ENCODE results near the gene NR5A1. TPM values are rescaled to one million over a fixed set of nuclear protein-coding genes. Genes with fewer than 3 reads are reported as not detected.

Gene NR5A1
- total RNA-seq, 1 donor from 2014 or later = not detected

DNA sequence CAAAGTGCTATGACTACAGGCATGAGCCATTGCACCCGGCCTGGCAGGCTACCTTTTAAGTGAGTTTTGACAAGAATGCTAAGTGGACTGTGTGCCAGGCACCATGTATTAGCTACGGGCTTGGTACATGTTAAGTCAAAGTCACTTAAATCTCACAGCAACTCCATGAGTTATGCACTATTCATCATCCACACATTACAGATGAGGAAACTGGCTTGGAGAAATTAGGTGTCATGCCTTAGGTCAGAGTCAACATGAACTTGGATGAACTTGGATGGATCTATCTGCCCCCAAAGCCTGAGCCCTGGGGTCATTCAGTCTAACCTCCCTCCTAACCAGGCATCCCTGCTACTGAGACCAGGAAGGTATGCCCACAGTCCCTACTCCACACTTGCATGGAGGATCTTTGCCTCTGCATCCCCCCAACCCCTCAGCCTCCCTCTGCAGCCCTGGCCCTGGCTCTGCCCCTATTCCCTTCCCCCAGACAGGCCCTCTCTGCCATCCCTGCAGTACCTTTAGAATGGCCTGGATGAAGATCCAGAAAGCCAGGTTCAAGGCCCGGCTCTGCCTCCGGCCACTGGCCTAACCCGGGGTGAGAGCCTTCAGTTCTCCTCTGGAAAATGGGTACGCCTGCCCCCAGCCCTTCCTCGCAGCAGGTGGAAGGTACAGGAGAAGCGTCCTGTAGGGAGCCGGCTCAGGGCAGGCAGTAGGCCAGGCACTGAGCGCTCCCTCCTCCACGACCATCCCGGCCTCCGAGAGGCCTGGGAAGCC, 57.6 kb downstream of the NR5A1 start:
- Histone ChIP-seq H3K27me3 (ENCODE audit: low read depth) (peaks cover 55% of the 10 kb centered on the region), H3K27ac (no peak overlapping the region), H3K4me1 (no peaks in the 10 kb centered on the region), H3K4me3 (no peak overlapping the region), H3K36me3 (no peaks in the 10 kb centered on the region), H3K9me3 (no peaks in the 10 kb centered on the region)
- DNase-seq (no peak), ATAC-seq (no peak)
- intact Hi-C loops (cut with DNase I) = no loop called here
- TF ChIP-seq, protein P1, sequence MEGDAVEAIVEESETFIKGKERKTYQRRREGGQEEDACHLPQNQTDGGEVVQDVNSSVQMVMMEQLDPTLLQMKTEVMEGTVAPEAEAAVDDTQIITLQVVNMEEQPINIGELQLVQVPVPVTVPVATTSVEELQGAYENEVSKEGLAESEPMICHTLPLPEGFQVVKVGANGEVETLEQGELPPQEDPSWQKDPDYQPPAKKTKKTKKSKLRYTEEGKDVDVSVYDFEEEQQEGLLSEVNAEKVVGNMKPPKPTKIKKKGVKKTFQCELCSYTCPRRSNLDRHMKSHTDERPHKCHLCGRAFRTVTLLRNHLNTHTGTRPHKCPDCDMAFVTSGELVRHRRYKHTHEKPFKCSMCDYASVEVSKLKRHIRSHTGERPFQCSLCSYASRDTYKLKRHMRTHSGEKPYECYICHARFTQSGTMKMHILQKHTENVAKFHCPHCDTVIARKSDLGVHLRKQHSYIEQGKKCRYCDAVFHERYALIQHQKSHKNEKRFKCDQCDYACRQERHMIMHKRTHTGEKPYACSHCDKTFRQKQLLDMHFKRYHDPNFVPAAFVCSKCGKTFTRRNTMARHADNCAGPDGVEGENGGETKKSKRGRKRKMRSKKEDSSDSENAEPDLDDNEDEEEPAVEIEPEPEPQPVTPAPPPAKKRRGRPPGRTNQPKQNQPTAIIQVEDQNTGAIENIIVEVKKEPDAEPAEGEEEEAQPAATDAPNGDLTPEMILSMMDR (IDR thresholded peaks at IDR 0.05) = no peak

DNA sequence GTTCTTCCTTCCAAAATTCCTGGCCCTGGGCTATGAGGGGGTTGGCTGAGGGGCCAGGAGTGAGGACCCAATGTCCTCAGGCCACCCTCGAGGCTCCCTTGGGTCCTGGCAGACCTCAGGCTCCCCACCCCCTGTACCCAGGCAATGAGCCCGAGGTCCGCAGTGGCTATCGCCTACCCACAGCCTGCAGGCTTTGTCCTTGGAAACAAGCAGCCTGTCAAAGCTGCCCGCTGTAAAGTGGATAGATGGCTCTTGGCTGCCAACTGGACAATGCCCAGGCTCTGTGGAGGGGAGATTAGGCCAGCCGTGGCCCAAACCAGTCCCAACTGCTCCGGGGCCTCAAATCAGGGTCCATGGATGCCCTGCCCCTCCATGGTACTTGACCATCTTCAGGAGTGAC, 59.2 kb downstream of the NR5A1 start:
- peaks cover 41% of the 10 kb centered on the region for H3K27me3 ChIP-seq (ENCODE audit: low read depth)
- H3K36me3 ChIP-seq = no peaks in the 10 kb centered on the region
- TF ChIP-seq, protein P1 (IDR thresholded peaks at IDR 0.05) = no peak
- no peak overlapping the region for H3K4me3 ChIP-seq
- no peak for DNase-seq
- no peaks in the 10 kb centered on the region for H3K9me3 ChIP-seq
- H3K4me1 ChIP-seq = no peaks in the 10 kb centered on the region
- intact Hi-C loops (cut with DNase I) = no loop called here
- ATAC-seq = no peak
- H3K27ac ChIP-seq = no peak overlapping the region

DNA sequence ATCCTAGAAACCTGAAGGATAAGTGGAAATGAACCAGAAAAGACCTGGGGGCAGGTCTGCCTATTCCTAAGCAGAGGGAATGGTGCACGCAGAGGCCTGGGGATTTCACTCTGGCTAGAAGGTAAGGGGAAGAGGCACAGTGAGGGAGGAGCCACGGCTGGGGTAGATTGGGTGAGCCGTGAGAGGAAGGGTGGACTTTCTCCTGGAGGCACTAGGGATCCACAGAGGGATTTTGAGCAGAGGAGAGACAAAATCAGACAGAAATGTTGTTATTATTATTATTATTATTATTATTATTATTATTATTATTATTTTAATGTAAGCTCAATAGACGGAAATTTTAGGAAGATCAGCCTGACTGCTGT, 59.9 kb downstream of the NR5A1 start:
- peaks cover 33% of the 10 kb centered on the region for H3K27me3 ChIP-seq (ENCODE audit: low read depth)
- H3K27ac ChIP-seq = no peak overlapping the region
- DNase-seq (no peak), ATAC-seq (no peak)
- H3K9me3 ChIP-seq = peaks cover 2% of the 10 kb centered on the region
- intact Hi-C loops (cut with DNase I) = no loop called here
- H3K36me3 ChIP-seq = no peaks in the 10 kb centered on the region
- H3K4me3 ChIP-seq = no peak overlapping the region
- TF ChIP-seq, protein P1 (IDR thresholded peaks at IDR 0.05) = no peak
- H3K4me1 ChIP-seq = no peaks in the 10 kb centered on the region

DNA sequence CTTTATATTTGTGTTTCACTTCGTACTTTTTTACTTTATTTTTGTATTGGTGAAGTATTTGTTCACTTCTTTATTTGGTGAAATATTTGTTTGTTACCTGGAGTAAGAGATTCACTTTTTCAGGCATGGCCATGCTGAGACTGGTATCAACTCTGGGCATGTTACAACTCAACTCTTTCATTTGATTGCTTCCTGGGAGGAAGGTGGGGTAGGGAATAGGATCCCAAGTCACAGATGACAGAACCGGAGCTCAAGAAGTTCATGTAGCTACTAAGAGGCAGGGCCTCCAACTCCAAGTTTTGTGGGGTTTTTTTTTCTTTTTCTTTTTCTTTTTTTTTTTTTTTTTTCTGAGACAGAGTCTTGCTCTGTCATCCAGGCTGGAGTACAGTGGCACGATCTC, 63.0 kb downstream of the NR5A1 start:
- DNase-seq (no peak), ATAC-seq (no peak)
- intact Hi-C loops (cut with DNase I) = no loop called here

DNA sequence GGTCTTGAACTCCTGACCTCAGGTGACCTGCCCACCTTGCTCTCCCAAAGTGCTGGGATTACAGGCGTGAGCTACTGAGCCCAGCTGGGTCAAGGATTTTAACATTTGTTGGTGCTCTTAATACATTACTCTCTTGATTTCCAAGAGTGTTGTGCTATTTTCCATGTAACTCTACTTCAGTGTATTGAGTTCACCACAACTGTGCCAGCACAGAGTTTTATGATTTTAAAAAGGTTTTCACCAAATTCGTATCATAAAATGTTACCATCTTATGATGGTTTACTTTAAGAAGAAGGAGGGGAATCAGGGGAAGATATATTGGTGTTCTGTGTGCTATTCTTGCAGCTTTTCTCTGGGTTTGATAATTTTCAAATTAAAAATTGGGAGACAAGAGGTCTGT, 63.6 kb downstream of the NR5A1 start:
- no peak for DNase-seq
- Histone ChIP-seq H3K27me3 (ENCODE audit: low read depth) (peaks cover 29% of the 10 kb centered on the region), H3K27ac (no peak overlapping the region), H3K4me1 (no peaks in the 10 kb centered on the region), H3K9me3 (peaks cover 3% of the 10 kb centered on the region), H3K4me3 (no peak overlapping the region), H3K36me3 (no peaks in the 10 kb centered on the region)
- no peak for ATAC-seq
- intact Hi-C loops (cut with DNase I) = no loop called here
- TF ChIP-seq, protein P1 (IDR thresholded peaks at IDR 0.05) = no peak

More for the DNA sequence above, 63.0 kb downstream of the NR5A1 start:
- Histone ChIP-seq H3K4me3 (no peak overlapping the region), H3K27ac (no peak overlapping the region), H3K9me3 (peaks cover 3% of the 10 kb centered on the region), H3K4me1 (no peaks in the 10 kb centered on the region), H3K36me3 (no peaks in the 10 kb centered on the region), H3K27me3 (ENCODE audit: low read depth) (peaks cover 25% of the 10 kb centered on the region)
- TF ChIP-seq, protein P1 (IDR thresholded peaks at IDR 0.05) = no peak
